BE2C (cell line): ENCODE measurements around the gene SMIM28.

Experiments
- DNase-seq: peaks from one replicate; pipeline ENCODE4 v3.0.0-alpha.2; 2020
- H3K27me3 ChIP-seq: fragments of 250-450 bp; sonication (Bioruptor Pico); 2 replicates; pipeline ENCODE4 v1.5.1; 2020; ENCODE audit warnings: mild to moderate bottlenecking
- H3K36me3 ChIP-seq: fragments of 250-450 bp; sonication (Bioruptor Pico); 2 replicates; pipeline ENCODE4 v1.5.1; 2020; ENCODE audit warnings: mild to moderate bottlenecking
- H3K4me1 ChIP-seq: fragments of 250-450 bp; sonication (Bioruptor Pico); 2 replicates; pipeline ENCODE4 v1.5.1; 2020
- H3K4me3 ChIP-seq: 2 replicates; pipeline ENCODE4 v1.5.1; 2011; ENCODE audit warnings: low read depth, low read length
- H3K9me3 ChIP-seq: fragments of 250-450 bp; sonication (Bioruptor Pico); 2 replicates; pipeline ENCODE4 v1.5.1; 2020
- TF ChIP-seq, protein P1 (sequence below): IDR thresholded peaks from 2 replicates; pipeline ENCODE4 v1.5.1; 2012; ENCODE audit warnings: mild to moderate bottlenecking, low read depth, low read length

The SMIM28 gene

GRCh38 chr6:138389551-138389950, 11.8 kb downstream of the SMIM28 start:
- Histone ChIP-seq H3K27me3 (no peaks in the 10 kb centered on the region), H3K9me3 (no peaks in the 10 kb centered on the region; the same call in 1 of the 2 replicates), H3K36me3 (no peaks in the 10 kb centered on the region), H3K4me1 (peaks cover 3% of the 10 kb centered on the region; the same call in 1 of the 2 replicates), H3K4me3 (no peak overlapping the region)
- no peak for DNase-seq
- TF ChIP-seq, protein P1, sequence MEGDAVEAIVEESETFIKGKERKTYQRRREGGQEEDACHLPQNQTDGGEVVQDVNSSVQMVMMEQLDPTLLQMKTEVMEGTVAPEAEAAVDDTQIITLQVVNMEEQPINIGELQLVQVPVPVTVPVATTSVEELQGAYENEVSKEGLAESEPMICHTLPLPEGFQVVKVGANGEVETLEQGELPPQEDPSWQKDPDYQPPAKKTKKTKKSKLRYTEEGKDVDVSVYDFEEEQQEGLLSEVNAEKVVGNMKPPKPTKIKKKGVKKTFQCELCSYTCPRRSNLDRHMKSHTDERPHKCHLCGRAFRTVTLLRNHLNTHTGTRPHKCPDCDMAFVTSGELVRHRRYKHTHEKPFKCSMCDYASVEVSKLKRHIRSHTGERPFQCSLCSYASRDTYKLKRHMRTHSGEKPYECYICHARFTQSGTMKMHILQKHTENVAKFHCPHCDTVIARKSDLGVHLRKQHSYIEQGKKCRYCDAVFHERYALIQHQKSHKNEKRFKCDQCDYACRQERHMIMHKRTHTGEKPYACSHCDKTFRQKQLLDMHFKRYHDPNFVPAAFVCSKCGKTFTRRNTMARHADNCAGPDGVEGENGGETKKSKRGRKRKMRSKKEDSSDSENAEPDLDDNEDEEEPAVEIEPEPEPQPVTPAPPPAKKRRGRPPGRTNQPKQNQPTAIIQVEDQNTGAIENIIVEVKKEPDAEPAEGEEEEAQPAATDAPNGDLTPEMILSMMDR: no peak

GRCh38 chr6:138393871-138394783, 16.4 kb downstream of the SMIM28 start:
- Histone ChIP-seq H3K4me3 (no peak overlapping the region), H3K9me3 (no peaks in the 10 kb centered on the region; the same call in 1 of the 2 replicates), H3K36me3 (no peaks in the 10 kb centered on the region), H3K4me1 (peaks cover 3% of the 10 kb centered on the region; the same call in 1 of the 2 replicates), H3K27me3 (no peaks in the 10 kb centered on the region)
- TF ChIP-seq, protein P1: no peak
- peak; percentile 19 for DNase-seq

- Histone ChIP-seq H3K9me3 (no peaks in the 10 kb centered on the region; the same call in 1 of the 2 replicates), H3K4me3 (no peak overlapping the region), H3K4me1 (peaks cover 3% of the 10 kb centered on the region; the same call in 1 of the 2 replicates), H3K27me3 (no peaks in the 10 kb centered on the region), H3K36me3 (no peaks in the 10 kb centered on the region)
- DNase-seq: no peak
- TF ChIP-seq, protein P1: no peak
Measured at GRCh38 chr6:138396709-138397108, 19.0 kb downstream of the SMIM28 start.

DNA sequence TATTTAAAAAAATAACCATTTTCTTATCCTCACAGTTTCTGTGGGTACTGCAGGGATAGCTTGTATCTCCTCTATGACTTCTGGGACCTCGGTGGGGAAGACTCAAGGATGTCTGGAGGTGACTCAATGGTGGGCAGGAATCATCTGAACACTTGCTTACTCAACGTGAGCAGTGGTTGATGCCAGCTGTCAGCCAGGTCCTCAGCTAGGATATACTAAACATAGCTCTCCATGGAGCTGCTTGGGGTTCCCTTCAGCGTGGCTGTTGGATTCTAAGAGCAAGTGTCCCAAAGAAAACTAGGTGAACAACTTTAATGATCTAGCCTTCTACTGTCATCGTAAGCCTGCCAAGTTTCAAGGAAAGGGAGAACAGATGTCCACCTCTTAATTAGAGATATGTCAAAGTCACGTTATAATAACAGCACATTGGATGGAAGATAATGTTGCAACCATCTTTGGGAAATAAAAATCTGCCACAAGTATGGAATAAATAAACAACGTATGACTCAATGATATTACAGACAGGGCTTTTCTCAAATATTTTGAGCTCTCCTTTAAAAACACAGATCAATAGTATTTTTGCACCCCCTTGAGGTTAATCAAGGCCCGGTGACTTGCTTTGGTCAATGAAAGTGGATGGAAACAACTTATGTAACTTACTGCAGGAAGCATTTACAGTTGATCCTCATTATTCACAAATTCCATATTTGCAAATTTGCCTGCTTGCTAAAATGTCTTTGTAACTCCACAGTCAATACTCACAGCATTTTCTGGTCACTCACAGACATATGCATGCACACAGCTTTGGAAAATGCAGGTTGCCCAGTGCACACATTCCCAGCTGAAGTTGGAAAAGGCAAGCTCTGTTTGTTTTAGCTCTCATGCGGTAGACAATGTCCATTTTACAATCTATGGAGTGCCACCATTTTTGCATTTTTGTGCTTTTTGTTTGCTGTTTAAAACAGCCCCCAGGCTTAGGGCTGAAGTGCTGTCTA, 19.7 kb downstream of the SMIM28 start:
- TF ChIP-seq, protein P1: no peak
- Histone ChIP-seq H3K4me1 (peaks cover 3% of the 10 kb centered on the region; the same call in 1 of the 2 replicates), H3K9me3 (no peaks in the 10 kb centered on the region; the same call in 1 of the 2 replicates), H3K4me3 (no peak overlapping the region), H3K36me3 (no peaks in the 10 kb centered on the region), H3K27me3 (no peaks in the 10 kb centered on the region)
- no peak for DNase-seq

GRCh38 chr6:138400326-138400725, 22.6 kb downstream of the SMIM28 start:
- DNase-seq: no peak
- Histone ChIP-seq H3K4me1 (0 out of 2 replicates have a peak, but pooled peaks cover 2% of the 10 kb centered on the region), H3K9me3 (no peaks in the 10 kb centered on the region), H3K4me3 (no peak overlapping the region), H3K27me3 (no peaks in the 10 kb centered on the region), H3K36me3 (no peaks in the 10 kb centered on the region)
- TF ChIP-seq, protein P1: no peak
